Heart right ventricle (tissue), 16 donors: Measurements from ENCODE around the gene MUSTN1. TPM values are rescaled to one million over a fixed set of nuclear protein-coding genes. Genes with fewer than 3 reads are reported as not detected.

Source experiments
- ATAC-seq, 8 donors: fragments of 200-7000 bp; cut with Tn5 transposase; one replicate each; pipeline ENCODE4 v1.9.1; 2020; ENCODE audit warnings: mild to moderate bottlenecking in 8 of 8, moderate library complexity in 8 of 8, moderate number of reproducible peaks in 1 of 8
- DNase-seq, 2 donors: peaks; one replicate each; pipeline ENCODE4 v3.0.0-alpha.2; 2020
- H3K27ac ChIP-seq, 10 donors: fragments of 200-600 bp; sonication (generic) in 2 of 10; one replicate each; pipeline versions ENCODE4 v1.5.0 to v1.8.0; 2020 to 2022; ENCODE audit warnings: mild to moderate bottlenecking in 3 of 10
- H3K27me3 ChIP-seq, 7 donors: fragments of 200-600 bp; one replicate each; pipeline ENCODE4 v1.8.0; 2021 to 2022; ENCODE audit warnings: mild to moderate bottlenecking in 2 of 7
- H3K36me3 ChIP-seq, 9 donors: fragments of 200-600 bp; sonication (generic) in 1 of 9; one replicate each; pipeline versions ENCODE4 v1.5.0 to v1.8.0; 2020 to 2022; ENCODE audit warnings: mild to moderate bottlenecking in 2 of 9
- H3K4me1 ChIP-seq, 9 donors: fragments of 200-600 bp; sonication (generic) in 1 of 9; one replicate each; pipeline versions ENCODE4 v1.5.0 to v1.8.0; 2020 to 2022; ENCODE audit warnings: mild to moderate bottlenecking in 4 of 9
- H3K4me3 ChIP-seq, 10 donors: fragments of 200-600 bp; sonication (generic) in 2 of 10; one replicate each; pipeline versions ENCODE4 v1.5.0 to v1.8.0; 2020 to 2022; ENCODE audit warnings: mild to moderate bottlenecking in 7 of 10, moderate library complexity in 2 of 10
- H3K9me3 ChIP-seq, 11 donors: fragments of 200-600 bp in 10 of 11; sonication (generic) in 2 of 11; one replicate each; pipeline versions ENCODE4 v1.5.0 to v1.8.0; 2013 to 2022; ENCODE audit warnings: mild to moderate bottlenecking in 2 of 11, control low read depth in 1 of 11, moderate library complexity in 1 of 11
- CTCF ChIP-seq, 9 donors: fragments of 200-600 bp; sonication (generic) in 2 of 9; IDR thresholded peaks; one replicate each; pipeline versions ENCODE4 v1.5.0 to v1.8.0; 2021 to 2022; ENCODE audit warnings: antibody characterized with exemption in 9 of 9, mild to moderate bottlenecking in 5 of 9, moderate library complexity in 1 of 9
- WGBS, 2 donors: extraction: QIAGEN DNeasy Blood & Tissue Kit; methylation state at CpG; one replicate each; pipeline ENCODE4 v1.1.7; 2013; ENCODE audit warnings: inconsistent platforms in 1 of 2; 5-methylcytosine and 5-hydroxymethylcytosine counted together
- intact Hi-C, 10 donors: fragments of 100-400 bp; cut with DNase I; formaldehyde crosslinking; loops; one replicate each; pipeline versions ENCODE4 v1.11.1 to v1.14.2; 2022
- polyA plus RNA-seq, 2 donors: library from polyadenylated mRNA; stranded (reverse); fragments of 200-250 nt; gene quantifications; one replicate each; pipeline ENCODE4 v1.2.3, GENCODE V29; 2013
- total RNA-seq, 10 donors: library from RNA; stranded (reverse); fragmentation: NEBNext Ultra II Directional in 3 of 10; extraction: Animal tissue kit (Norgen Biotek cat#: 25700) in 3 of 10; gene quantifications; one replicate each; pipeline versions ENCODE4 v1.2.1 to v1.2.4, GENCODE V29; 2021 to 2023
- donor health status: Arrhythmogenic right ventricular cardiomyopathy.
- donor health status: ischemic (EF 13 %, LVEDD 7.1; RV severe dilation, severe dysfunction).
- donor health status: healthy with polysubstance abuse.
- donor health status: DM: no; HTN: yes; CAD: no.
- donor health status: DM: no; HTN: no; CAD: no.
- donor health status: ischemic (EF 25% LVEDD 6.9; RV normal size, moderate dysfunction).
- donor health status: ischemic (EF 25% LVEDD 5.7; RV mildly dilated, moderate dysfunction).
- donor health status: healthy.
- donor health status: DM: yes; HTN: yes; CAD: no.
- donor health status: Ischemic cardiomyopathy.
- donor health status: ischemic (EF 35%, LVEDD 5.7; RV mildly dilated, moderate dysfunction).
- donor health status: nonischemic (EF 11% LVEDD 7.7; RV severe dilation, severe dysfunction).
- donor health status: DM: yes; HTN: yes; CAD: no.
- donor health status: PGD.
- donor health status: ischemic (EF 29% LVEDD 5.4; RV normal size, mild dysfunction).
- donor health status: nonischemic (EF 23%, LVEDD 6.1; RV moderate dilation, normal function).

Gene MUSTN1
- total and polyA plus RNA-seq, 12 donors = 13.0 to 182 (median 40.4) TPM

GRCh38 chr3:52849656-52850055 lies 14.8 kb upstream of the MUSTN1 start:
- ATAC-seq (no peak), DNase-seq (no peak)
- Histone ChIP-seq H3K27me3 (no peaks in the 10 kb centered on the region), H3K36me3 (peaks cover 0 to 82% (median 34%) of the 10 kb centered on the region in 9 donors), H3K4me1 (peaks cover 9 to 26% (median 21%) of the 10 kb centered on the region in 9 donors), H3K27ac (no peak overlapping the region), H3K4me3 (no peak overlapping the region), H3K9me3 (no peaks in the 10 kb centered on the region)
- intact Hi-C loops = loop anchor here (2.0 to 10.0 kb wide), 8 partner anchors 45 to 345 kb away; partner anchors contain the start of gene STIMATE (in 3 of the 10)
- TF ChIP-seq CTCF (IDR thresholded peaks at IDR 0.05) = no peak
- 97 to 99% methylated on average over 15 of the region's 15 CpGs for WGBS, 2 donors

GRCh38 chr3:52848617-52849016 lies 13.8 kb upstream of the MUSTN1 start:
- DNase-seq (no peak), ATAC-seq (peak in 1 of 8 donors; percentile 30)
- H3K27me3 ChIP-seq = no peaks in the 10 kb centered on the region
- H3K27ac ChIP-seq = no peak overlapping the region
- no peak overlapping the region for H3K4me3 ChIP-seq
- 69 to 76% methylated on average over 7 of the region's 7 CpGs for WGBS, 2 donors
- H3K9me3 ChIP-seq = no peaks in the 10 kb centered on the region
- no peak for TF ChIP-seq CTCF (IDR thresholded peaks at IDR 0.05)
- H3K36me3 ChIP-seq = peaks cover 0 to 77% (median 31%) of the 10 kb centered on the region in 9 donors
- peaks cover 14 to 37% (median 31%) of the 10 kb centered on the region in 9 donors for H3K4me1 ChIP-seq
- intact Hi-C loops = loop anchor here in 6 of 10 donors (5.0 to 10.0 kb wide), 4 partner anchors 46 to 224 kb away; partner anchors contain the start of gene STIMATE (in 3 of the 6)

- 93 to 94% methylated on average over 7 of the region's 7 CpGs for WGBS, 2 donors
- Histone ChIP-seq H3K4me1 (peaks cover 14 to 45% (median 36%) of the 10 kb centered on the region in 9 donors), H3K27ac (no peak overlapping the region), H3K4me3 (no peak overlapping the region), H3K27me3 (no peaks in the 10 kb centered on the region), H3K9me3 (no peaks in the 10 kb centered on the region), H3K36me3 (peaks cover 0 to 76% (median 31%) of the 10 kb centered on the region in 9 donors)
- ATAC-seq (no peak), DNase-seq (no peak)
- TF ChIP-seq CTCF (IDR thresholded peaks at IDR 0.05) = no peak
- intact Hi-C loops = loop anchor here in 6 of 10 donors (5.0 to 10.0 kb wide), 4 partner anchors 47 to 225 kb away; partner anchors contain the start of gene STIMATE (in 3 of the 6)
These were observed 12.9 kb upstream of the MUSTN1 start for GRCh38 chr3:52847726-52848125.

- Histone ChIP-seq H3K27me3 (no peaks in the 10 kb centered on the region), H3K36me3 (peaks cover 0 to 76% (median 34%) of the 10 kb centered on the region in 9 donors), H3K4me1 (peaks cover 14 to 50% (median 37%) of the 10 kb centered on the region in 9 donors), H3K9me3 (no peaks in the 10 kb centered on the region), H3K4me3 (no peak overlapping the region), H3K27ac (peak overlapping the region in 1 of 10 donors; percentile 75)
- ATAC-seq = no peak
- intact Hi-C loops = loop anchor here in 6 of 10 donors (5.0 to 10.0 kb wide), 4 partner anchors 48 to 225 kb away; partner anchors contain the start of gene STIMATE (in 3 of the 6)
- 96 to 98% methylated on average over 6 of the region's 6 CpGs for WGBS, 2 donors
- no peak for TF ChIP-seq CTCF (IDR thresholded peaks at IDR 0.05)
- no peak for DNase-seq
These were observed 12.4 kb upstream of the MUSTN1 start for GRCh38 chr3:52847241-52847640.
